Measurements from ENCODE around the gene MPDZ. TPM values are rescaled to one million over a fixed set of nuclear protein-coding genes. Genes with fewer than 3 reads are reported as not detected.
A peak's percentile ranks its signal among the peaks of the same experiment; 100 is the strongest.

Gene MPDZ, protein sequence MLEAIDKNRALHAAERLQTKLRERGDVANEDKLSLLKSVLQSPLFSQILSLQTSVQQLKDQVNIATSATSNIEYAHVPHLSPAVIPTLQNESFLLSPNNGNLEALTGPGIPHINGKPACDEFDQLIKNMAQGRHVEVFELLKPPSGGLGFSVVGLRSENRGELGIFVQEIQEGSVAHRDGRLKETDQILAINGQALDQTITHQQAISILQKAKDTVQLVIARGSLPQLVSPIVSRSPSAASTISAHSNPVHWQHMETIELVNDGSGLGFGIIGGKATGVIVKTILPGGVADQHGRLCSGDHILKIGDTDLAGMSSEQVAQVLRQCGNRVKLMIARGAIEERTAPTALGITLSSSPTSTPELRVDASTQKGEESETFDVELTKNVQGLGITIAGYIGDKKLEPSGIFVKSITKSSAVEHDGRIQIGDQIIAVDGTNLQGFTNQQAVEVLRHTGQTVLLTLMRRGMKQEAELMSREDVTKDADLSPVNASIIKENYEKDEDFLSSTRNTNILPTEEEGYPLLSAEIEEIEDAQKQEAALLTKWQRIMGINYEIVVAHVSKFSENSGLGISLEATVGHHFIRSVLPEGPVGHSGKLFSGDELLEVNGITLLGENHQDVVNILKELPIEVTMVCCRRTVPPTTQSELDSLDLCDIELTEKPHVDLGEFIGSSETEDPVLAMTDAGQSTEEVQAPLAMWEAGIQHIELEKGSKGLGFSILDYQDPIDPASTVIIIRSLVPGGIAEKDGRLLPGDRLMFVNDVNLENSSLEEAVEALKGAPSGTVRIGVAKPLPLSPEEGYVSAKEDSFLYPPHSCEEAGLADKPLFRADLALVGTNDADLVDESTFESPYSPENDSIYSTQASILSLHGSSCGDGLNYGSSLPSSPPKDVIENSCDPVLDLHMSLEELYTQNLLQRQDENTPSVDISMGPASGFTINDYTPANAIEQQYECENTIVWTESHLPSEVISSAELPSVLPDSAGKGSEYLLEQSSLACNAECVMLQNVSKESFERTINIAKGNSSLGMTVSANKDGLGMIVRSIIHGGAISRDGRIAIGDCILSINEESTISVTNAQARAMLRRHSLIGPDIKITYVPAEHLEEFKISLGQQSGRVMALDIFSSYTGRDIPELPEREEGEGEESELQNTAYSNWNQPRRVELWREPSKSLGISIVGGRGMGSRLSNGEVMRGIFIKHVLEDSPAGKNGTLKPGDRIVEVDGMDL (N-terminal part only)
- 46.2 TPM for total RNA-seq

DNA sequence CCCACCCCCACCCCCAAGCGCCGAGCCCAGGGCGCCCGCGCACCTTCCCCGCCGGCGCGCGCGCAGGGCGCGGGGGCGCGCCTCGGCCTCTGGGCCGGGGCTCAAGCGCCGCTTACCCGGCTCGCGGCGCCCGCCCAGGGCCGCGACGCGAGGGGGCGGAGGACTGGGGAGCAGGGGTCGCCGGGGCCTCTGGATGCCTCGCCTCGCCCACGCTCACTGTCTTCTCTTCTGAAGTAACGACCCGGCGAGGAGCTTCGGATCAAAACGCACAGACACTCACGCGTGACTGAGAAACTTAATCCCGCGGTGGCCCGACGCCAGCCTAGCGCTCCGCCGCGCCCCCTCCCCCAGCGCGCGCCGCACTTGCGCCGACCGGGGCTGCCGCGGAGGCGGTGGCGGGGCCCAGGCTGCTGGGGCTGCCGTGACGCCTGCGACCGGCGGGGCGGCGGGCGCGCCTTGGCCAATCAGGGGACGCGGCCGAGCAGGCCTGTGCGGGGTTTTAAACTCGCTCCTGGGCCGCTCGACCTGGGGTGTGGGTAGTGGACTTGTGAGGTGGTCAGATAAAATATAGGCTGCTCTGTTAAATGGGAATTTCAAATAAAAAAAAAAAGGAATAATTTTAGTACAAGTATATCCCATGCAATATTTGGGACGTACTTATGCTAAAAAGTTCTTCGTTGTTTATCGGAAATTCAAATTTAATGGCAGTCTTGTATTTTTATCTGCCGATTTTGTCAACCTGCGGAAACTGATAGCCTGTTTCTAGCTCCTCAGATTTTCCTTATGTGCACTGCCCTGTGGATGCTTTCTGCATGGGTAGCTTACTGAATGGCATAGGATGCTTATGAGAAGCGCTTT lies at the start of gene MPDZ:
MPDZ (minus strand) TSS at position 409 of the 858 bp plus-strand sequence. CDS start 29,377 bp downstream, outside the sequence.
- TF ChIP-seq, protein P1, sequence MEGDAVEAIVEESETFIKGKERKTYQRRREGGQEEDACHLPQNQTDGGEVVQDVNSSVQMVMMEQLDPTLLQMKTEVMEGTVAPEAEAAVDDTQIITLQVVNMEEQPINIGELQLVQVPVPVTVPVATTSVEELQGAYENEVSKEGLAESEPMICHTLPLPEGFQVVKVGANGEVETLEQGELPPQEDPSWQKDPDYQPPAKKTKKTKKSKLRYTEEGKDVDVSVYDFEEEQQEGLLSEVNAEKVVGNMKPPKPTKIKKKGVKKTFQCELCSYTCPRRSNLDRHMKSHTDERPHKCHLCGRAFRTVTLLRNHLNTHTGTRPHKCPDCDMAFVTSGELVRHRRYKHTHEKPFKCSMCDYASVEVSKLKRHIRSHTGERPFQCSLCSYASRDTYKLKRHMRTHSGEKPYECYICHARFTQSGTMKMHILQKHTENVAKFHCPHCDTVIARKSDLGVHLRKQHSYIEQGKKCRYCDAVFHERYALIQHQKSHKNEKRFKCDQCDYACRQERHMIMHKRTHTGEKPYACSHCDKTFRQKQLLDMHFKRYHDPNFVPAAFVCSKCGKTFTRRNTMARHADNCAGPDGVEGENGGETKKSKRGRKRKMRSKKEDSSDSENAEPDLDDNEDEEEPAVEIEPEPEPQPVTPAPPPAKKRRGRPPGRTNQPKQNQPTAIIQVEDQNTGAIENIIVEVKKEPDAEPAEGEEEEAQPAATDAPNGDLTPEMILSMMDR (IDR thresholded peaks at IDR 0.05) = peak in 1 of 3 experiments; percentile 25
- Histone ChIP-seq H3K4me1 (peaks cover 5 to 8% of the 10 kb centered on the region in 2 donors), H3K27ac (peak within 1 kb of the TSS; percentile 86 to 93), H3K27me3 (no peaks in the 10 kb centered on the region), H3K36me3 (no peaks in the 10 kb centered on the region), H3K4me3 (peak within 1 kb of the TSS; percentile 72 to 86), H3K9me3 (no peaks in the 10 kb centered on the region)
- DNase-seq (ENCODE audit: low spot score in 2 of 2) = peak in 1 of 2 donors; percentile 85
- intact Hi-C loops (cut with DNase I) = loop anchor here (5.0 to 10.0 kb wide), 4 partner anchors 175 to 1878 kb away; no protein-coding TSS in a partner anchor

DNA sequence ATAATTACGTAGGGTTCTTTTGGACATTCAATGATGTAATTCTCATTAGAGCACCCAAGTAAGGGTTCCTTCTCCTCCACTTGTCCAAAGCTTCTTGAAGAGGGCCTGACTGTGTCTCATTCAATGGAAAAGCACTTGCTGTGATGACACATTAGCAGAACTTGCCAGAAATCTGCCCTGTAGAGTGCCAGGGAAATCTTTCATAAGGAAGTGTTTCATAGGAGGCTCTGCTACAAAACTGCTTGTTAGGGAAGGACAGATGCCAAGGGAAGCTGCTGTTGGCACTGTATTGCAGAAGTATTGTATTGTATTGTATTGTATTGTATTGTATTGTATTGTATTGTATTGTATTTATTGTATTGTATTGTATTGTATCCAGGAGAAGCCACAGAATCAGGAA lies 45.5 kb upstream of the MPDZ start:
- Histone ChIP-seq H3K36me3 (no peaks in the 10 kb centered on the region), H3K4me3 (no peak overlapping the region), H3K9me3 (no peaks in the 10 kb centered on the region), H3K4me1 (no peaks in the 10 kb centered on the region), H3K27ac (no peak overlapping the region), H3K27me3 (no peaks in the 10 kb centered on the region)
- TF ChIP-seq, protein P1 (IDR thresholded peaks at IDR 0.05) = no peak
- intact Hi-C loops (cut with DNase I) = no loop called here
- DNase-seq (ENCODE audit: low spot score in 2 of 2) = no peak

DNA sequence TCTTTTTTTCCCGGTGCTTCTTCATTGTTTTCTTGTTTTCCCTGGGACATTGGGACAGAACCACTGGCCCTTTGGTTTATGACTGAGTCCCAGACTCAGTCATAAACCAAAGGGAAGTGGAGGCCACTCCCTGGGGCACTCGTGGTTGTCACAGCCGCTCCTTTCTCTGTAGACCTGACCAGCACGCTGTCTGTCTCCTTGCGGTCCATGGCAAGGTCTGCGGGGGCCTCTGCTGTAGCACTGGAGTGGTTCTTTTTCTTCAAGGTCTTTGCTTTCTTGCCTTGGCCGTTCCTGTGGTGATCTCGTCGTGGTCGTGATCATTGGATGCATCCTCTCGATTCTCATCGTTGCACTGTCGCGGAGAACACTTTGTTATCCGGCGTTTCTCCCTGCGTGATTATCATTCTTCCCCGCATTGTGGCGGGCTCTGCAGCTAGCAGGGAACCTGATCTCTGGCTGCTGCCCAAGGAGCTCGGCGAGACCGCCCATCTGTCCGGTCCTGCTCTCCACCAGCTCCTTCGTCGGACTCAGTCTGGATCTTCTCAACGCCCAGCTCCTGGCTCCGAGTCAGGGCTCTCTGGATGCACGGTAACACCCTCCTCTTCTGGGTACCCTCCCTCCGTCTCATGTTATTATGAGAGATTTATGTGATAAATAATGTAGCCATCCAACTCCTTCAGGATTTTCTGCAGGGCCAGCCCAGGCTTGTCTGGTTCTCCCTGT lies 43.5 kb upstream of the MPDZ start:
- no peaks in the 10 kb centered on the region for H3K36me3 ChIP-seq
- intact Hi-C loops (cut with DNase I) = no loop called here
- no peaks in the 10 kb centered on the region for H3K27me3 ChIP-seq
- no peak overlapping the region for H3K4me3 ChIP-seq
- H3K4me1 ChIP-seq = no peaks in the 10 kb centered on the region
- no peak for DNase-seq (ENCODE audit: low spot score in 2 of 2)
- TF ChIP-seq, protein P1 (IDR thresholded peaks at IDR 0.05) = no peak
- H3K27ac ChIP-seq = no peak overlapping the region
- peaks cover 2% of the 10 kb centered on the region in 2 donors for H3K9me3 ChIP-seq

DNA sequence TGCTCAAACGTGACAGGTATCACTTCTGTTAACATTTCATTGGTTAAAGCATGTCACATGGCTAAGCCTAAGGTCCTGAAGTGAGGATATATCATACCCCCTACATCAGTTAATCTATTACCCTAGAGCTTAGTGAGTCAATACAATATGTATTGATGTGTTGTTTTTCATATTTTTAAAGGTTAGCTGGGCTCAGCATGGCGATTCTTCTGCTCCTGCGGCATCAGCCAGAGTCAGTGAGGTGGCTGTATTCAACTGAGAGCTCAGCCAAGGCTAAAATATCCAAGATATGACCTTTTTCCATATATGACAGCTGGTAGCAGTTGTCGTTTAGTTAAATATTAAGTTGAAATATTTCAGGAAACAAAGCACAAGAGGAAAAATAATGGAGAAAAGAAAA lies 38.5 kb upstream of the MPDZ start:
- no peaks in the 10 kb centered on the region for H3K27me3 ChIP-seq
- peaks cover 3 to 6% of the 10 kb centered on the region in 2 donors for H3K9me3 ChIP-seq
- no peak overlapping the region for H3K4me3 ChIP-seq
- H3K27ac ChIP-seq = no peak overlapping the region
- H3K4me1 ChIP-seq = no peaks in the 10 kb centered on the region
- H3K36me3 ChIP-seq = no peaks in the 10 kb centered on the region
- TF ChIP-seq, protein P1 (IDR thresholded peaks at IDR 0.05) = no peak
- no peak for DNase-seq (ENCODE audit: low spot score in 2 of 2)
- intact Hi-C loops (cut with DNase I) = no loop called here
